ENCODE measurements around the gene CCDC85A.

DNA sequence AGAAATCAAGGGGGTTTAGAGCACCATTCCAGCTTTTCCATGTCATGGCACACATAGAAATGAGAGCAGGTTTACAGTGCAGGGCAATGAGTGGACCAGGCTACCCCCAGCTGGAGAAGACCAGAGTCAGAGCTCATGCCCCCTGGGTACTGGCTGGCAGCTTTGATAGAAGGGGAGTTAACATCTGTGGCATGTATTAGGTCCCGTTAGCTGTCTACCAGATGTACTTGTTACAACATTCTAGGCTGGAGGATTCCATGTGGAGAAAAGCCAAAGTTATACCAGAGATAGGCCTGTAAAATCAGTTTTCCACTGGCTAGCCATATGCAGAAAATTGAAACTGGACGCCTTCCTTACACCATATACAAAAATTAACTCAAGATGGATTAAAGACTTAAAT lies 109.2 kb downstream of the CCDC85A start:
- TF ChIP-seq, protein P1, sequence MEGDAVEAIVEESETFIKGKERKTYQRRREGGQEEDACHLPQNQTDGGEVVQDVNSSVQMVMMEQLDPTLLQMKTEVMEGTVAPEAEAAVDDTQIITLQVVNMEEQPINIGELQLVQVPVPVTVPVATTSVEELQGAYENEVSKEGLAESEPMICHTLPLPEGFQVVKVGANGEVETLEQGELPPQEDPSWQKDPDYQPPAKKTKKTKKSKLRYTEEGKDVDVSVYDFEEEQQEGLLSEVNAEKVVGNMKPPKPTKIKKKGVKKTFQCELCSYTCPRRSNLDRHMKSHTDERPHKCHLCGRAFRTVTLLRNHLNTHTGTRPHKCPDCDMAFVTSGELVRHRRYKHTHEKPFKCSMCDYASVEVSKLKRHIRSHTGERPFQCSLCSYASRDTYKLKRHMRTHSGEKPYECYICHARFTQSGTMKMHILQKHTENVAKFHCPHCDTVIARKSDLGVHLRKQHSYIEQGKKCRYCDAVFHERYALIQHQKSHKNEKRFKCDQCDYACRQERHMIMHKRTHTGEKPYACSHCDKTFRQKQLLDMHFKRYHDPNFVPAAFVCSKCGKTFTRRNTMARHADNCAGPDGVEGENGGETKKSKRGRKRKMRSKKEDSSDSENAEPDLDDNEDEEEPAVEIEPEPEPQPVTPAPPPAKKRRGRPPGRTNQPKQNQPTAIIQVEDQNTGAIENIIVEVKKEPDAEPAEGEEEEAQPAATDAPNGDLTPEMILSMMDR (IDR thresholded peaks at IDR 0.05 in 8 of 11, conservative IDR thresholded peaks at IDR 0.05 in 3 of 11), result no peak
- TF ChIP-seq POLR2AphosphoS5 (IDR thresholded peaks at IDR 0.05), result no peak

Data from spleen (tissue), 7 donors.